NCI-H1417 treated with DMSO at 0.1 percent for 48 hours (cell line): Measurements from ENCODE around the gene INSYN2B.
"Not testable (repeated sequence)": the region's sequence is repeated elsewhere in the genome, so short reads cannot be mapped to it uniquely, and the experiment has no call there.

ENCODE experiments used
- DNase-seq: peaks from one replicate; lab custom pipeline; 2025; lab: John Stamatoyannopoulos, UW

INSYN2B gene

GRCh38 chr5:169848271-169848670, 132.0 kb downstream of the INSYN2B start:
- no peak for DNase-seq

- DNase-seq: no peak
These were observed 132.8 kb downstream of the INSYN2B start for GRCh38 chr5:169847519-169847918.

GRCh38 chr5:169842699-169843098, 137.6 kb downstream of the INSYN2B start:
- DNase-seq: no peak

GRCh38 chr5:169840405-169840804, 139.9 kb downstream of the INSYN2B start:
- DNase-seq: no peak

- DNase-seq: no peak
These were observed 141.6 kb downstream of the INSYN2B start for GRCh38 chr5:169838688-169839087.

GRCh38 chr5:169837686-169838085, 142.6 kb downstream of the INSYN2B start:
- DNase-seq: no peak

- DNase-seq: no peak
These were observed 143.3 kb downstream of the INSYN2B start for GRCh38 chr5:169836835-169837536.

- not testable (repeated sequence) for DNase-seq
These were observed 145.8 kb downstream of the INSYN2B start for GRCh38 chr5:169834540-169834939.

GRCh38 chr5:169833681-169834292, 146.5 kb downstream of the INSYN2B start:
- not testable (repeated sequence) for DNase-seq

GRCh38 chr5:169832845-169833244, 147.4 kb downstream of the INSYN2B start:
- no peak for DNase-seq

- no peak for DNase-seq
These were observed 148.0 kb downstream of the INSYN2B start for GRCh38 chr5:169832304-169832703.

- no peak for DNase-seq
These were observed 149.0 kb downstream of the INSYN2B start for GRCh38 chr5:169831331-169831730.

- no peak for DNase-seq
These were observed 151.9 kb downstream of the INSYN2B start for GRCh38 chr5:169828385-169828784.

- DNase-seq: no peak
These were observed 152.5 kb downstream of the INSYN2B start for GRCh38 chr5:169827769-169828168.

- DNase-seq: no peak
These were observed 153.7 kb downstream of the INSYN2B start for GRCh38 chr5:169826618-169827017.

- DNase-seq: no peak
These were observed 163.3 kb downstream of the INSYN2B start for GRCh38 chr5:169817031-169817430.

- no peak for DNase-seq
These were observed 165.8 kb downstream of the INSYN2B start for GRCh38 chr5:169814522-169814921.
